ENCODE results near the gene CCNL2. TPM values are rescaled to one million over a fixed set of nuclear protein-coding genes. Genes with fewer than 3 reads are reported as not detected.

Gene CCNL2
- total RNA-seq, 4 donors from 2014 or later, result 31.6 to 248 (median 127) TPM

DNA sequence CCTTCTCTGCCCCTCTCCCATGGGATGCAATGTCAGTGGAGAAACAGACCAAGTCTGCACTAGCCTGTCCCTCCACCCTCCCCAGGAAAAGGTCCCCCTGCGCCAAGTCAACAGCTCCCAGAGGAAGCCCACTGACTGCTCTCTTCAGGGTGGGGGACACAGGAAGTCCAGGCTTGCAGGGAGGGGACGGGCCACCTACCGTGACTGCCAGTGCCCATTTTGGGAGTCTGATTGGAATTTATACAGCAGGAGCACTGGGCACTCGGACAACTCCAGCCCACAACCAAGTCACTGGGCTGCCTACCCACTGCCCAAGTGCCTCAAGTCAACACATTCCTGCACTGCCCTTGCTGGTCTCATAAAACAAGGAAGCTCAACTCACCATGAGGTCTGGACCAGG is 6.1 kb downstream of the CCNL2 start:
- no peak for TF ChIP-seq POLR2A (IDR thresholded peaks at IDR 0.05)
- TF ChIP-seq EP300 (IDR thresholded peaks at IDR 0.05), result no peak
- TF ChIP-seq, protein P1, sequence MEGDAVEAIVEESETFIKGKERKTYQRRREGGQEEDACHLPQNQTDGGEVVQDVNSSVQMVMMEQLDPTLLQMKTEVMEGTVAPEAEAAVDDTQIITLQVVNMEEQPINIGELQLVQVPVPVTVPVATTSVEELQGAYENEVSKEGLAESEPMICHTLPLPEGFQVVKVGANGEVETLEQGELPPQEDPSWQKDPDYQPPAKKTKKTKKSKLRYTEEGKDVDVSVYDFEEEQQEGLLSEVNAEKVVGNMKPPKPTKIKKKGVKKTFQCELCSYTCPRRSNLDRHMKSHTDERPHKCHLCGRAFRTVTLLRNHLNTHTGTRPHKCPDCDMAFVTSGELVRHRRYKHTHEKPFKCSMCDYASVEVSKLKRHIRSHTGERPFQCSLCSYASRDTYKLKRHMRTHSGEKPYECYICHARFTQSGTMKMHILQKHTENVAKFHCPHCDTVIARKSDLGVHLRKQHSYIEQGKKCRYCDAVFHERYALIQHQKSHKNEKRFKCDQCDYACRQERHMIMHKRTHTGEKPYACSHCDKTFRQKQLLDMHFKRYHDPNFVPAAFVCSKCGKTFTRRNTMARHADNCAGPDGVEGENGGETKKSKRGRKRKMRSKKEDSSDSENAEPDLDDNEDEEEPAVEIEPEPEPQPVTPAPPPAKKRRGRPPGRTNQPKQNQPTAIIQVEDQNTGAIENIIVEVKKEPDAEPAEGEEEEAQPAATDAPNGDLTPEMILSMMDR (IDR thresholded peaks at IDR 0.05), result no peak
- TF ChIP-seq POLR2AphosphoS5 (IDR thresholded peaks at IDR 0.05), result no peak
- Histone ChIP-seq H3K4me3 (no peak overlapping the region), H3K27me3 (no peaks in the 10 kb centered on the region), H3K9me3 (no peaks in the 10 kb centered on the region), H3K4me1 (peaks cover 0 to 45% (median 4%) of the 10 kb centered on the region in 3 donors), H3K27ac (no peak overlapping the region), H3K36me3 (peaks cover 0 to 100% of the 10 kb centered on the region in 2 donors)
- WGBS, 2 donors (ENCODE audit: low coverage in 1 of 2), result no CpG with 5 or more reads among the region's 4 CpGs
- ATAC-seq, result no peak

DNA sequence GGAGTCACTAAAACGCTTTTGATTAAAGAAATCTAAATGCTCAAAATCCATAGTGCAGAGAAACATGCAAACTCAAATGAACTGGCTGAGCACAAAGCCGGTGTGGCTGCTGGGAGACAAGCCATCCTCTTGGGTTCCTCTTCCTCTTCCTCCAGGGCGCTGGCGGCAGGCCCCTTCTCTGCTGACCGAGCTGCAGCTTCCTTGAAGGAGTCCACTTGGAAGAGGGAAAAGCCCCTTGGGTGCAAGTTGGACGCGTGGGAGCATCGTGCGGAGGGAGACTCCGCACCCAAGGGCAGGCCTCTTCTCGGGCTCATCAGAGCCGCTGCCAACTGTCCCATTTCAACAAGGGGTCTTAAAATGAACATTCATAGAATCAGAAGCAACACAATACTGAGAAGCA is 7.9 kb downstream of the CCNL2 start:
- peaks cover 0 to 100% of the 10 kb centered on the region in 2 donors for H3K36me3 ChIP-seq
- WGBS, 2 donors (ENCODE audit: low coverage in 1 of 2), result 69 to 79% methylated on average over 3 to 11 of the region's 12 CpGs
- TF ChIP-seq, protein P1 (IDR thresholded peaks at IDR 0.05), result no peak

DNA sequence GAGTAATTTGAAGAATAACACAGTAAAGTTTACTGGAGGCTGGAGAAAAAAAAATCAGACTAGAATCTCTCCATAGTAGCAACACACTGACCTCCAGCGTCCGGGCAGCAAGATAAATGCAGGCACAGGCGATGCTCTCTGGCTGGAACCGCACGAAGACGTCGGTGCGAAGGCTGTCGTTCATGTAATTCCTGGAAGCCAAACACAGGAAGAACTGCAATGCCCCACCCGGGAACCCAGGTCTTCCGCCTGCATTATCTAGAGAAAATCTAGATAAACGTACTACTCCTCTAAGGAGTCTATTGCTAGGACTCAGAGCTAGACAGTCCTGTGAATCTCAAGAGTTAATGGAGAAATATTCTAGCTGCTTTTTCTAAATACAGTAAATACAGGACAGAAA is 8.5 kb downstream of the CCNL2 start:
- TF ChIP-seq POLR2AphosphoS5 (IDR thresholded peaks at IDR 0.05) (no peak), EP300 (IDR thresholded peaks at IDR 0.05) (no peak), POLR2A (IDR thresholded peaks at IDR 0.05) (no peak)
- TF ChIP-seq, protein P1 (IDR thresholded peaks at IDR 0.05), result no peak
- Histone ChIP-seq H3K4me3 (no peak overlapping the region), H3K27ac (no peak overlapping the region), H3K9me3 (no peaks in the 10 kb centered on the region), H3K4me1 (peaks cover 0 to 22% (median 0%) of the 10 kb centered on the region in 3 donors), H3K36me3 (peaks cover 0 to 100% of the 10 kb centered on the region in 2 donors), H3K27me3 (no peaks in the 10 kb centered on the region)
- WGBS, 2 donors (ENCODE audit: low coverage in 1 of 2), result 57 to 77% methylated on average over 5 to 8 of the region's 12 CpGs
- ATAC-seq, result no peak

More for the DNA sequence above, 7.9 kb downstream of the CCNL2 start:
- H3K27ac ChIP-seq, result no peak overlapping the region
- peaks cover 0 to 27% (median 0%) of the 10 kb centered on the region in 3 donors for H3K4me1 ChIP-seq
- H3K27me3 ChIP-seq, result no peaks in the 10 kb centered on the region
- H3K4me3 ChIP-seq, result no peak overlapping the region
- ATAC-seq, result no peak
- H3K9me3 ChIP-seq, result no peaks in the 10 kb centered on the region

DNA sequence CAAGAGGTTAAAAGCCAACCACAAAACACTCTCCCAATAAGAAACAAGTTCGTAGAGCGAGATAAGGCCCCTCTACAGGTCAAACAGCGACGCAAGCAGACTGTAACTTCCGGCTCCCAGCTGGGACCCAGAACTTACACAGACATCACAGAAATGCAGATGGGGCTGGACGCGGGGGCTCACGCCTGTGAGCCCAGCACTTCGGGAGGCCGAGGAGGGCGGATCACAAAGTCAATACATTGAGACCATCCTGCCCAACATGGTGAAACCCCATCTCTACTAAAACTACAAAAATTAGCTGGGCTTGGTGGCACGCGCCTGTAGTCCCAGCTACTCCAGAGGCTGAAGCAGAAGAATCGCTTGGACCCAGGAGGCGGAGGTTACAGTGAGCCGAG is 11.1 kb downstream of the CCNL2 start:
- Histone ChIP-seq H3K4me3 (no peak overlapping the region), H3K4me1 (peaks cover 0 to 11% (median 0%) of the 10 kb centered on the region in 3 donors), H3K36me3 (peaks cover 0 to 85% of the 10 kb centered on the region in 2 donors), H3K9me3 (no peaks in the 10 kb centered on the region), H3K27ac (no peak overlapping the region), H3K27me3 (no peaks in the 10 kb centered on the region)
- TF ChIP-seq EP300 (IDR thresholded peaks at IDR 0.05) (no peak), POLR2A (IDR thresholded peaks at IDR 0.05) (no peak), POLR2AphosphoS5 (IDR thresholded peaks at IDR 0.05) (no peak)
- TF ChIP-seq, protein P1 (IDR thresholded peaks at IDR 0.05), result no peak
- ATAC-seq, result no peak
- WGBS, 2 donors (ENCODE audit: low coverage in 1 of 2), result 91 to 100% methylated on average over 2 to 6 of the region's 16 CpGs

All from gastroesophageal sphincter (tissue), 4 donors.